GM12878 (cell line): ENCODE measurements around the gene WHRN. TPM values are rescaled to one million over a fixed set of nuclear protein-coding genes. Genes with fewer than 3 reads are reported as not detected.

ENCODE experiments used
- ATAC-seq: fragments of 200-7000 bp; cut with Tn5 transposase; 3 replicates; pipeline ENCODE4 v1.9.1; 2020; ENCODE audit warnings: mild to moderate bottlenecking, moderate library complexity
- BruUV-seq: library from RNA; stranded (reverse); fragments of 400-500 nt; replicated peaks from 2 replicates; lab custom pipeline; 2021; lab: Mats Ljungman, UMichigan
- CTCF ChIA-PET: fragments of 300-600 bp; sonication (Branson Sonifier 250); formaldehyde crosslinking; extraction: SDS; loops from one replicate; lab custom pipeline; 2021; ENCODE audit warnings: inconsistent platforms; lab: Yijun Ruan, JAX
- POLR2A ChIA-PET: fragments of 350-600 bp; formaldehyde crosslinking; extraction: SDS; loops from one replicate; lab custom pipeline; 2021; ENCODE audit warnings: inconsistent platforms; lab: Charles Lee
- RAD21 ChIA-PET: fragments of 300-600 bp; sonication (Branson Sonifier 250); formaldehyde crosslinking; loops from one replicate; lab custom pipeline; 2023; ENCODE audit warnings: antibody characterized with exemption; ENCODE audit not compliant: unreplicated experiment; lab: Charles Lee
- SMC1A ChIA-PET: fragments of 300-600 bp; sonication (Branson Sonifier 250); formaldehyde crosslinking; loops from one replicate; lab custom pipeline; 2023; ENCODE audit not compliant: unreplicated experiment, uncharacterized antibody; lab: Charles Lee
- DNase-seq: peaks from one replicate; pipeline ENCODE4 v3.0.0-alpha.2; 2011; ENCODE audit warnings: low read depth, low spot score
- FAIRE-seq: peaks from 3 replicates; lab custom pipeline; 2011; peaks lifted over from hg19 to GRCh38; lab: Jason Lieb, UNC
- H2AFZ ChIP-seq: 2 replicates; pipeline ENCODE4 v1.6.0; 2011; ENCODE audit warnings: low read depth, low read length, control low read depth; ENCODE audit not compliant: control insufficient read depth
- H3K27ac ChIP-seq: 2 replicates; pipeline ENCODE4 v1.5.1; 2011; ENCODE audit warnings: control low read depth; ENCODE audit not compliant: control insufficient read depth, insufficient read depth
- H3K27me3 ChIP-seq, 2 experiments: replicated peaks in 1 of 2; 2 replicates each; pipeline versions ENCODE4 v1.6.0 to v1.6.1; 2011; ENCODE audit warnings: low read length in 1 of 2; ENCODE audit not compliant: control insufficient read depth in 2 of 2, insufficient read depth in 2 of 2
- H3K36me3 ChIP-seq, 2 experiments: 2 replicates each; pipeline ENCODE4 v1.5.1; 2011; ENCODE audit warnings: low read length in 1 of 2; ENCODE audit not compliant: control insufficient read depth in 2 of 2, insufficient read depth in 2 of 2
- H3K4me1 ChIP-seq: 2 replicates; pipeline ENCODE4 v1.6.1; 2011; ENCODE audit warnings: mild to moderate bottlenecking, low read length, moderate library complexity, mixed read lengths; ENCODE audit not compliant: control insufficient read depth, insufficient read depth
- H3K4me2 ChIP-seq: 2 replicates; pipeline ENCODE4 v1.6.0; 2011; ENCODE audit warnings: control low read depth; ENCODE audit not compliant: control insufficient read depth, insufficient read depth
- H3K4me3 ChIP-seq: fragments of 200-600 bp; sonication (generic); 2 replicates; pipeline ENCODE4 v1.5.1; 2016
- H3K79me2 ChIP-seq: 2 replicates; pipeline ENCODE4 v1.6.0; 2011; ENCODE audit warnings: low read length; ENCODE audit not compliant: control insufficient read depth, insufficient read depth
- H3K9ac ChIP-seq: 2 replicates; pipeline ENCODE4 v1.8.0; 2011; ENCODE audit warnings: low read length, control low read depth, mixed read lengths; ENCODE audit not compliant: control insufficient read depth, insufficient read depth
- H3K9me3 ChIP-seq: replicated peaks from 3 replicates; pipeline ENCODE4 v1.5.1; 2011; ENCODE audit warnings: mild to moderate bottlenecking, low read length; ENCODE audit not compliant: control insufficient read depth, insufficient read depth
- H4K20me1 ChIP-seq: 2 replicates; pipeline ENCODE4 v1.6.0; 2011; ENCODE audit not compliant: control insufficient read depth, insufficient read depth
- EED ChIP-seq: sonication (generic); IDR thresholded peaks from 2 replicates; pipeline ENCODE4 v1.6.1; 2016; ENCODE audit warnings: antibody characterized with exemption, low read depth
- NR2F1 ChIP-seq: fragments of 450-650 bp; conservative IDR thresholded peaks from 2 replicates; pipeline ENCODE4 v1.6.1; 2017; ENCODE audit warnings: mild to moderate bottlenecking
- NRF1 ChIP-seq: conservative IDR thresholded peaks from 2 replicates; pipeline ENCODE4 v1.6.1; 2011; ENCODE audit warnings: mild to moderate bottlenecking, low read depth, low read length, improper control_type of control experiment
- RBBP5 ChIP-seq: fragments of 200-600 bp; sonication (generic); conservative IDR thresholded peaks from 2 replicates; pipeline ENCODE4 v1.6.1; 2016
- WGBS: methylation state at CpG from one replicate; pipeline ENCODE4 v1.1.6; 2016; ENCODE audit warnings: low lambda C conversion rate; ENCODE audit not compliant: insufficient replicate concordance, insufficient coverage; ENCODE audit errors: missing lambda C conversion rate; 5-methylcytosine and 5-hydroxymethylcytosine counted together
- in situ Hi-C: fragments of 300-500 bp; cut with MboI; formaldehyde crosslinking; loops from 9 replicates; pipeline ENCODE4 v1.14.3; 2018; ENCODE audit warnings: mixed read lengths
- intact Hi-C: fragments of 100-400 bp; cut with micrococcal nuclease; formaldehyde crosslinking; loops from one replicate; pipeline ENCODE4 v1.14.2; 2022; ENCODE audit not compliant: unreplicated experiment
- polyA plus RNA-seq, 11 experiments: library from polyadenylated mRNA; depleted of rRNA in 4 of 11; unstranded in 6 of 11; stranded (reverse) in 5 of 11; fragments of >200 nt; fragmentation: Nextera tagmentation in 4 of 11; fragmentation: Illumina TruSeq in 1 of 11; extraction: Ambion mirVana in 4 of 11; extraction: Trizol in 1 of 11; gene quantifications; 1 replicate in 1 of 11; 2 replicates in 10 of 11; pipeline versions ENCODE4 v1.2.1 to v1.2.3, GENCODE V29; 2011 to 2016; ENCODE audit warnings: inconsistent platforms in 2 of 11, missing spikeins in 2 of 11, low read depth in 1 of 11
- total RNA-seq, 4 experiments: library from RNA; depleted of rRNA in 3 of 4; stranded (reverse); fragments of >200 nt in 3 of 4; fragmentation: Illumina TruSeq in 1 of 4; extraction: Trizol in 1 of 4; gene quantifications; 2 replicates each; pipeline versions ENCODE4 v1.2.1 to v1.2.3, GENCODE V29; 2013 to 2021
- TF ChIP-seq, protein P1 (sequence below): fragments of 450-650 bp; formaldehyde crosslinking; IDR thresholded peaks from 2 replicates; pipeline ENCODE4 v1.4.0; 2022; ENCODE audit warnings: mild to moderate bottlenecking, moderate library complexity
- TF ChIP-seq, protein P2 (sequence below): fragments of 450-650 bp; IDR thresholded peaks from 2 replicates; pipeline ENCODE4 v1.6.1; 2016; ENCODE audit warnings: mild to moderate bottlenecking, moderate library complexity, borderline replicate concordance

WHRN gene
- total and polyA plus RNA-seq, 10 of the 15 experiments (the other 5 are each of a cell fraction or from before 2014, with no cell fraction given) = 0.04 to 18.2 (median 0.68) TPM; not detected in 1

DNA sequence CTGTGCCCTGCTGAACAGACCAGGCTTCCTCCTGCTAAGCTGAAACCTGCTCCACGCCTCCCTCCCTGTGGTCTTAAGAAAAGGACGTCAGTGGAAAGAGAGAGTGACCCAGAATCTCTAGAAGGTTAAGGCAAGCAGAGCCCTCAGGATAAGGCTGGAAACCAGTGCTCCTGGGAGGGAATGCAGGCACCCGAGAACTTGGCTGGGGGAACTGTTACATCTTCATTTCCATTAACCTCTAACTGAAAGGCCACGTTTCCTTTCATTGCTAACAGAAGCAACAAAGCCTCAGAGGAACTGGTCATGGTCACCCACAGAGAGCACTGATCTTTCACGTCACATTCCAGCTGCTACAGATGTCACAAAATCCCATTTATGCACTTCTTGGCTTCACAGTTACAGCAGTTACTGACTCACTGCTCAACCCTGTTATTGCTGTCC lies 91.4 kb downstream of the WHRN start:
- no TSS peak for BruUV-seq
- H3K79me2 ChIP-seq = no peaks in the 10 kb centered on the region
- TF ChIP-seq NRF1 (no peak), NR2F1 (no peak), EED (no peak), RBBP5 (no peak)
- TF ChIP-seq, protein P1, sequence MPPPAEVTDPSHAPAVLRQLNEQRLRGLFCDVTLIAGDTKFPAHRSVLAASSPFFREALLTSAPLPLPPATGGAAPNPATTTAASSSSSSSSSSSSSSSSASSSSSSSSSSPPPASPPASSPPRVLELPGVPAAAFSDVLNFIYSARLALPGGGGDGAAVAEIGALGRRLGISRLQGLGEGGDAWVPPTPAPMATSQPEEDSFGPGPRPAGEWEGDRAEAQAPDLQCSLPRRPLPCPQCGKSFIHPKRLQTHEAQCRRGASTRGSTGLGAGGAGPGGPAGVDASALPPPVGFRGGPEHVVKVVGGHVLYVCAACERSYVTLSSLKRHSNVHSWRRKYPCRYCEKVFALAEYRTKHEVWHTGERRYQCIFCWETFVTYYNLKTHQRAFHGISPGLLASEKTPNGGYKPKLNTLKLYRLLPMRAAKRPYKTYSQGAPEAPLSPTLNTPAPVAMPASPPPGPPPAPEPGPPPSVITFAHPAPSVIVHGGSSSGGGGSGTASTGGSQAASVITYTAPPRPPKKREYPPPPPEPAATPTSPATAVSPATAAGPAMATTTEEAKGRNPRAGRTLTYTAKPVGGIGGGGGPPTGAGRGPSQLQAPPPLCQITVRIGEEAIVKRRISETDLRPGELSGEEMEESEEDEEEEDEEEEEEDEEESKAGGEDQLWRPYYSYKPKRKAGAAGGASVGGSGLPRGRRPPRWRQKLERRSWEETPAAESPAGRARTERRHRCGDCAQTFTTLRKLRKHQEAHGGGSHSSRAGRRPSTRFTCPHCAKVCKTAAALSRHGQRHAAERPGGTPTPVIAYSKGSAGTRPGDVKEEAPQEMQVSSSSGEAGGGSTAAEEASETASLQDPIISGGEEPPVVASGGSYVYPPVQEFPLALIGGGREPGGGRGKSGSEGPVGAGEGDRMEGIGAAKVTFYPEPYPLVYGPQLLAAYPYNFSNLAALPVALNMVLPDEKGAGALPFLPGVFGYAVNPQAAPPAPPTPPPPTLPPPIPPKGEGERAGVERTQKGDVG (CRISPR knock-in tag) = no peak
- TF ChIP-seq, protein P2, sequence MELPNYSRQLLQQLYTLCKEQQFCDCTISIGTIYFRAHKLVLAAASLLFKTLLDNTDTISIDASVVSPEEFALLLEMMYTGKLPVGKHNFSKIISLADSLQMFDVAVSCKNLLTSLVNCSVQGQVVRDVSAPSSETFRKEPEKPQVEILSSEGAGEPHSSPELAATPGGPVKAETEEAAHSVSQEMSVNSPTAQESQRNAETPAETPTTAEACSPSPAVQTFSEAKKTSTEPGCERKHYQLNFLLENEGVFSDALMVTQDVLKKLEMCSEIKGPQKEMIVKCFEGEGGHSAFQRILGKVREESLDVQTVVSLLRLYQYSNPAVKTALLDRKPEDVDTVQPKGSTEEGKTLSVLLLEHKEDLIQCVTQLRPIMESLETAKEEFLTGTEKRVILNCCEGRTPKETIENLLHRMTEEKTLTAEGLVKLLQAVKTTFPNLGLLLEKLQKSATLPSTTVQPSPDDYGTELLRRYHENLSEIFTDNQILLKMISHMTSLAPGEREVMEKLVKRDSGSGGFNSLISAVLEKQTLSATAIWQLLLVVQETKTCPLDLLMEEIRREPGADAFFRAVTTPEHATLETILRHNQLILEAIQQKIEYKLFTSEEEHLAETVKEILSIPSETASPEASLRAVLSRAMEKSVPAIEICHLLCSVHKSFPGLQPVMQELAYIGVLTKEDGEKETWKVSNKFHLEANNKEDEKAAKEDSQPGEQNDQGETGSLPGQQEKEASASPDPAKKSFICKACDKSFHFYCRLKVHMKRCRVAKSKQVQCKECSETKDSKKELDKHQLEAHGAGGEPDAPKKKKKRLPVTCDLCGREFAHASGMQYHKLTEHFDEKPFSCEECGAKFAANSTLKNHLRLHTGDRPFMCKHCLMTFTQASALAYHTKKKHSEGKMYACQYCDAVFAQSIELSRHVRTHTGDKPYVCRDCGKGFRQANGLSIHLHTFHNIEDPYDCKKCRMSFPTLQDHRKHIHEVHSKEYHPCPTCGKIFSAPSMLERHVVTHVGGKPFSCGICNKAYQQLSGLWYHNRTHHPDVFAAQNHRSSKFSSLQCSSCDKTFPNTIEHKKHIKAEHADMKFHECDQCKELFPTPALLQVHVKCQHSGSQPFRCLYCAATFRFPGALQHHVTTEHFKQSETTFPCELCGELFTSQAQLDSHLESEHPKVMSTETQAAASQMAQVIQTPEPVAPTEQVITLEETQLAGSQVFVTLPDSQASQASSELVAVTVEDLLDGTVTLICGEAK = no peak
- H3K27me3 ChIP-seq = no peaks in the 10 kb centered on the region
- FAIRE-seq (no peak), ATAC-seq (peak; percentile 10; the same call in 2 of the 3 replicates), DNase-seq (no peak)
- H3K9ac ChIP-seq = no peak overlapping the region
- H3K9me3 ChIP-seq = no peaks in the 10 kb centered on the region
- no peak overlapping the region for H3K4me2 ChIP-seq
- no peaks in the 10 kb centered on the region for H3K36me3 ChIP-seq
- H2AFZ ChIP-seq = no peak overlapping the region
- RAD21 ChIA-PET = interaction anchor here (0.7 to 1.9 kb wide), 3 partner anchors 8 to 240 kb away, joined by 3 to 5 read pairs (median 3); no protein-coding TSS in a partner anchor
- H4K20me1 ChIP-seq = no peaks in the 10 kb centered on the region
- WGBS = 14% methylated on average over 5 of the region's 5 CpGs
- SMC1A ChIA-PET = interaction anchor here (0.8 to 1.8 kb wide), 7 partner anchors 8 to 608 kb away, joined by 3 to 13 read pairs (median 3); no protein-coding TSS in a partner anchor
- H3K4me3 ChIP-seq = no peak overlapping the region
- in situ Hi-C loops (loop anchor here (10.0 kb wide), 1 partner anchor 1111 kb away; no protein-coding TSS in a partner anchor), intact Hi-C loops (no loop called here)
- CTCF ChIA-PET = interaction anchor here (1.4 to 2.2 kb wide), 3 partner anchors 8 to 240 kb away, joined by 3 to 8 read pairs (median 5); no protein-coding TSS in a partner anchor
- H3K27ac ChIP-seq = no peak overlapping the region
- POLR2A ChIA-PET = interaction anchor here (0.9 kb wide), 1 partner anchor 242 kb away, joined by 3 read pairs; no protein-coding TSS in a partner anchor
- H3K4me1 ChIP-seq = peaks cover 4% of the 10 kb centered on the region; the same call in 1 of the 2 replicates
